T-cell (primary cell): ENCODE data around the gene HAT1. TPM values are rescaled to one million over a fixed set of nuclear protein-coding genes. Genes with fewer than 3 reads are reported as not detected.

Experiments used
- ATAC-seq, 4 experiments: fragments of 200-7000 bp in 3 of 4; fragments of 150-1000 bp in 1 of 4; cut with Tn5 transposase; replicated peaks in 1 of 4; 1 replicate in 3 of 4; 2 replicates in 1 of 4; pipeline ENCODE4 v1.10.0; 2021; ENCODE audit warnings: moderate library complexity in 3 of 4, mild to moderate bottlenecking in 2 of 4, moderate number of reproducible peaks in 1 of 4
- CTCF ChIA-PET, 2 donors: fragments of 300-600 bp; sonication (Branson Sonifier 250); formaldehyde crosslinking; loops; one replicate each; lab custom pipeline; 2022; ENCODE audit warnings: antibody characterized with exemption in 2 of 2; lab: Charles Lee
- POLR2A ChIA-PET, 2 donors: fragments of 300-600 bp; sonication (Branson Sonifier 250); formaldehyde crosslinking; loops; one replicate each; lab custom pipeline; 2022; ENCODE audit warnings: antibody characterized with exemption in 2 of 2; lab: Charles Lee
- DNase-seq, 35 experiments: peaks; one replicate each; pipeline versions ENCODE4 v3.0.0 to v3.0.0-alpha.2; 2013 to 2023
- H3K27ac ChIP-seq: one replicate; pipeline ENCODE4 v1.5.1; 2013; ENCODE audit warnings: low read length
- H3K27me3 ChIP-seq, 2 experiments: replicated peaks in 1 of 2; 1 replicate in 1 of 2; 2 replicates in 1 of 2; pipeline versions ENCODE4 v1.6.1 to v1.7.0; 2013; ENCODE audit warnings: low read length in 1 of 2, mixed read lengths in 1 of 2; ENCODE audit not compliant: control insufficient read depth in 2 of 2, insufficient read depth in 2 of 2; ENCODE audit errors: extremely low read depth in 1 of 2
- H3K36me3 ChIP-seq, 2 donors: 1 replicate in 1 of 2; 2 replicates in 1 of 2; pipeline versions ENCODE4 v1.6.1 to v1.7.0; 2013; ENCODE audit warnings: low read length in 1 of 2; ENCODE audit not compliant: control insufficient read depth in 2 of 2, insufficient read depth in 1 of 2; ENCODE audit errors: extremely low read depth in 1 of 2
- H3K4me1 ChIP-seq, 2 experiments: 1 replicate in 1 of 2; 2 replicates in 1 of 2; pipeline versions ENCODE4 v1.6.1 to v1.7.0; 2013; ENCODE audit warnings: low read length in 2 of 2, mixed read lengths in 1 of 2; ENCODE audit not compliant: insufficient read depth in 2 of 2, control insufficient read depth in 1 of 2; ENCODE audit errors: extremely low read depth in 1 of 2
- H3K4me3 ChIP-seq, 2 donors: 1 replicate in 1 of 2; 2 replicates in 1 of 2; pipeline versions ENCODE4 v1.5.1 to v1.7.0; 2013; ENCODE audit warnings: mild to moderate bottlenecking in 2 of 2, low read length in 1 of 2, moderate library complexity in 1 of 2; ENCODE audit not compliant: control insufficient read depth in 1 of 2; ENCODE audit errors: extremely low read depth in 1 of 2
- H3K9me3 ChIP-seq: 2 replicates; pipeline ENCODE4 v1.7.0; 2013
- H3K27ac Mint-ChIP-seq, 2 donors: one replicate each; pipeline ENCODE4 v1.8.0; 2020 to 2021; ENCODE audit warnings: mild to moderate bottlenecking in 2 of 2, mixed read lengths in 2 of 2
- H3K27me3 Mint-ChIP-seq, 2 donors: one replicate each; pipeline ENCODE4 v1.8.0; 2021 to 2022; ENCODE audit warnings: mixed read lengths in 2 of 2
- H3K36me3 Mint-ChIP-seq: one replicate; pipeline ENCODE4 v1.8.0; 2021; ENCODE audit warnings: mixed read lengths
- H3K4me1 Mint-ChIP-seq, 3 donors: one replicate each; pipeline ENCODE4 v1.8.0; 2020 to 2022; ENCODE audit warnings: mixed read lengths in 3 of 3, mild to moderate bottlenecking in 1 of 3
- H3K4me3 Mint-ChIP-seq, 3 donors: one replicate each; pipeline ENCODE4 v1.8.0; 2020 to 2022; ENCODE audit warnings: mild to moderate bottlenecking in 3 of 3, mixed read lengths in 3 of 3, moderate library complexity in 3 of 3
- H3K9me3 Mint-ChIP-seq, 3 donors: one replicate each; pipeline ENCODE4 v1.8.0; 2020 to 2022; ENCODE audit warnings: mixed read lengths in 3 of 3
- WGBS: methylation state at CpG from one replicate; pipeline ENCODE4 v1.1.5; 2013; ENCODE audit warnings: missing lambda C conversion rate; ENCODE audit not compliant: insufficient coverage; 5-methylcytosine and 5-hydroxymethylcytosine counted together
- total RNA-seq, 35 experiments: library from RNA in 6 of 35; stranded (reverse) in 6 of 35; fragments of 120-200 nt in 1 of 35; gene quantifications; one replicate each; pipeline versions ENCODE4 v1.2.1 to v1.2.4 and lab custom pipeline; 2013 to 2026

The HAT1 gene
- total RNA-seq, 5 donors from 2014 or later (not counting 1 experiment from before 2014, with no cell fraction given), result 18.0 to 24.8 (median 22.9) TPM

GRCh38 chr2:171882089-171882769 lies 40.0 kb upstream of the HAT1 start:
- DNase-seq (no peak), ATAC-seq (no peak)
- Histone ChIP-seq H3K9me3 (no peaks in the 10 kb centered on the region), H3K4me3 (no peak overlapping the region), H3K36me3 (no peaks in the 10 kb centered on the region), H3K27me3 (no peaks in the 10 kb centered on the region), H3K27ac (no peak overlapping the region), H3K4me1 (no peaks in the 10 kb centered on the region)
- Mint-ChIP-seq H3K9me3 (no peaks in the 10 kb centered on the region), H3K36me3 (peaks cover 11% of the 10 kb centered on the region), H3K27me3 (no peaks in the 10 kb centered on the region), H3K4me3 (no peak overlapping the region), H3K27ac (no peak overlapping the region), H3K4me1 (peaks cover 29 to 35% (median 32%) of the 10 kb centered on the region in 3 donors)
- whole genome bisulfite sequencing, result no CpG with 5 or more reads among the region's 2 CpGs
- ChIA-PET CTCF (interaction anchor here (0.5 to 0.6 kb wide), 3 partner anchors 829 to 1469 kb away, joined by 3 read pairs; no protein-coding TSS in a partner anchor), POLR2A (no interaction called here)

- Mint-ChIP-seq H3K36me3 (peaks cover 11% of the 10 kb centered on the region), H3K27ac (no peak overlapping the region), H3K27me3 (no peaks in the 10 kb centered on the region), H3K4me1 (peaks cover 21 to 35% (median 31%) of the 10 kb centered on the region in 3 donors), H3K4me3 (no peak overlapping the region), H3K9me3 (no peaks in the 10 kb centered on the region)
- WGBS, result no CpG with 5 or more reads among the region's 5 CpGs
- no peaks in the 10 kb centered on the region for H3K36me3 ChIP-seq
- DNase-seq, result no peak
- H3K9me3 ChIP-seq, result no peaks in the 10 kb centered on the region
- H3K4me1 ChIP-seq, result no peaks in the 10 kb centered on the region
- no peak overlapping the region for H3K27ac ChIP-seq
- no peaks in the 10 kb centered on the region for H3K27me3 ChIP-seq
- no peak for ATAC-seq
- ChIA-PET CTCF (interaction anchor here in 1 of 2 donors (0.6 kb wide), 1 partner anchor 9 kb away, joined by 3 read pairs; no protein-coding TSS in a partner anchor), POLR2A (interaction anchor here (0.6 kb wide), 2 partner anchors 63 to 540 kb away, joined by 5 to 11 read pairs; no protein-coding TSS in a partner anchor)
- H3K4me3 ChIP-seq, result no peak overlapping the region
Observed at GRCh38 chr2:171883275-171883893, 38.9 kb upstream of the HAT1 start.

GRCh38 chr2:171889333-171889732 lies 32.9 kb upstream of the HAT1 start:
- ATAC-seq, result no peak
- no peaks in the 10 kb centered on the region for H3K9me3 Mint-ChIP-seq
- ChIA-PET POLR2A (no interaction called here), CTCF (interaction anchor here in 1 of 2 donors (0.6 kb wide), 1 partner anchor 40 kb away, joined by 3 read pairs; no protein-coding TSS in a partner anchor)
- 100% methylated on average over 2 of the region's 2 CpGs for WGBS
- H3K27me3 Mint-ChIP-seq, result no peaks in the 10 kb centered on the region
- Histone ChIP-seq H3K27ac (no peak overlapping the region), H3K36me3 (peaks cover 0 to 3% of the 10 kb centered on the region in 2 donors), H3K9me3 (no peaks in the 10 kb centered on the region), H3K27me3 (no peaks in the 10 kb centered on the region), H3K4me3 (no peak overlapping the region), H3K4me1 (peaks cover 8 to 12% of the 10 kb centered on the region in 2 experiments)
- peaks cover 49 to 52% (median 50%) of the 10 kb centered on the region in 3 donors for H3K4me1 Mint-ChIP-seq
- H3K36me3 Mint-ChIP-seq, result peaks cover 27% of the 10 kb centered on the region
- DNase-seq, result no peak
- no peak overlapping the region for H3K4me3 Mint-ChIP-seq
- no peak overlapping the region for H3K27ac Mint-ChIP-seq

GRCh38 chr2:171889808-171890207 lies 32.5 kb upstream of the HAT1 start:
- Mint-ChIP-seq H3K27me3 (no peaks in the 10 kb centered on the region), H3K27ac (no peak overlapping the region), H3K4me1 (peaks cover 54 to 57% (median 54%) of the 10 kb centered on the region in 3 donors), H3K4me3 (no peak overlapping the region), H3K36me3 (peaks cover 27% of the 10 kb centered on the region), H3K9me3 (no peaks in the 10 kb centered on the region)
- no peak overlapping the region for H3K4me3 ChIP-seq
- ChIA-PET POLR2A (no interaction called here), CTCF (interaction anchor here in 1 of 2 donors (0.6 to 0.7 kb wide), 2 partner anchors 40 to 812 kb away, joined by 3 read pairs; no protein-coding TSS in a partner anchor)
- H3K27ac ChIP-seq, result no peak overlapping the region
- WGBS, result no CpG with 5 or more reads among the region's 1 CpG
- DNase-seq, result no peak
- H3K9me3 ChIP-seq, result no peaks in the 10 kb centered on the region
- H3K27me3 ChIP-seq, result no peaks in the 10 kb centered on the region
- peaks cover 10 to 14% of the 10 kb centered on the region in 2 experiments for H3K4me1 ChIP-seq
- ATAC-seq, result no peak
- peaks cover 0 to 3% of the 10 kb centered on the region in 2 donors for H3K36me3 ChIP-seq

- Histone ChIP-seq H3K9me3 (no peaks in the 10 kb centered on the region), H3K4me3 (peak overlapping the region; percentile 90 to 94), H3K27me3 (peaks cover 0 to 9% of the 10 kb centered on the region in 2 experiments), H3K4me1 (peaks cover 10 to 14% of the 10 kb centered on the region in 2 experiments), H3K36me3 (peaks cover 0 to 3% of the 10 kb centered on the region in 2 donors), H3K27ac (peak overlapping the region; percentile 19)
- H3K27ac Mint-ChIP-seq, result peak overlapping the region; percentile 85 to 91
- ATAC-seq (no peak), DNase-seq (peak in 1 of 35 experiments; percentile 1)
- 39% methylated on average over 6 of the region's 7 CpGs for WGBS
- H3K4me1 Mint-ChIP-seq, result peaks cover 52 to 59% (median 55%) of the 10 kb centered on the region in 3 donors
- peak overlapping the region; percentile 96 to 99 (median 98) for H3K4me3 Mint-ChIP-seq
- POLR2A ChIA-PET, result interaction anchor here in 1 of 2 donors (1.9 kb wide), 1 partner anchor 29 kb away, joined by 7 read pairs; the partner anchor contains the start of gene HAT1
- CTCF ChIA-PET, result no interaction called here
- H3K36me3 Mint-ChIP-seq, result peaks cover 23% of the 10 kb centered on the region
- H3K27me3 Mint-ChIP-seq, result no peaks in the 10 kb centered on the region
- no peaks in the 10 kb centered on the region for H3K9me3 Mint-ChIP-seq
Observed at GRCh38 chr2:171893196-171893823, 29.0 kb upstream of the HAT1 start.
